ENCODE results near the gene IMPDH1. TPM values are rescaled to one million over a fixed set of nuclear protein-coding genes. Genes with fewer than 3 reads are reported as not detected.

The IMPDH1 gene
- total RNA-seq, 3 donors from 2014 or later = 31.8 to 68.8 (median 58.2) TPM

DNA sequence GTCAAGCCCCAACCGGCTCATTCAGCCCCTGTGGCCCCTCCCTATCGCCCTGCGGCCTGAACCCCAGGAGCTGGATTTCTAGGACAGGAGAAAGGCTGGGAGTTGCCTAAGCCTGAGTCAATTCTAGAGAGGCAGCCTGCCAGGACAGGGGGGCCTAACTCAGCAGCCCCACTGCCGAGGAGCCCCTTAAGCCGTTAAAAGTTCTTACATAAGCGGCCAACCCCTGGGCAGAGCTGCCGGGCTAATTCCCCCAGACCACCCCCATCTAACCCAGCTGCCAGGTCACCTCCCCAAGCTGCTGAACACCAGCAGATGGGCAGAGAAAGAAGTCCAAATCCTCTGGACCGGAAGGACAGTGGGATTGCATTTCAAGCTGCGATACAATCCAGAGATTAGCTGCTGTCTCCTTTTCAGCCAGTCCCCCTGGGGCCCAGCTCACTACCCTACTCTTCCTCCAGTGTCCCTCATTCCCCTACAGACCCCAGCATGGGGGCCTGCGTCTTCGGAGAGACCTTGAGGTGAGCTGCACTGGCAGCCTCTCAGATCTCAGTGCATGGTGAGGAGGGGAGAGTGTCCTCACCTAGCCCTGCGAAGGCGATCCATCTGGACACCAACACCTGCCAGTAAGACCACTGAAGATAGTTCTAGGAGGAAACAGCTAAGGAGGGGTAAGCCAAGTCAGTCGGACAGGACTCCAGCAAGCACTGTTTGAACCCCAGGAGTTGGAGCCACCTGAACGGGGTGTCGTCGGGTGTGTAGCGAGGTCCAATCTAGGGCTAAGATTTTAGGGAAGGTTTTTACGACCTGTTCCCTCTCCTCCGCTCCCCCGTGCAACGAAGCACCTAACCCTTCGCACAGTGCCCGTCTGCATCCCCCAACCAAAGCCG is 830 bp downstream of the IMPDH1 start:
- Histone ChIP-seq H3K4me3 (peak overlapping the region; percentile 66 to 78 (median 67)), H3K9me3 (no peaks in the 10 kb centered on the region), H3K27ac (peak overlapping the region; percentile 90 to 94), H3K27me3 (no peaks in the 10 kb centered on the region), H3K36me3 (no peaks in the 10 kb centered on the region), H3K4me1 (peaks cover 8 to 17% of the 10 kb centered on the region in 2 donors)
- TF ChIP-seq POLR2AphosphoS5 (IDR thresholded peaks at IDR 0.05) (no peak), POLR2A (IDR thresholded peaks at IDR 0.05) (no peak)
- TF ChIP-seq, protein P1, sequence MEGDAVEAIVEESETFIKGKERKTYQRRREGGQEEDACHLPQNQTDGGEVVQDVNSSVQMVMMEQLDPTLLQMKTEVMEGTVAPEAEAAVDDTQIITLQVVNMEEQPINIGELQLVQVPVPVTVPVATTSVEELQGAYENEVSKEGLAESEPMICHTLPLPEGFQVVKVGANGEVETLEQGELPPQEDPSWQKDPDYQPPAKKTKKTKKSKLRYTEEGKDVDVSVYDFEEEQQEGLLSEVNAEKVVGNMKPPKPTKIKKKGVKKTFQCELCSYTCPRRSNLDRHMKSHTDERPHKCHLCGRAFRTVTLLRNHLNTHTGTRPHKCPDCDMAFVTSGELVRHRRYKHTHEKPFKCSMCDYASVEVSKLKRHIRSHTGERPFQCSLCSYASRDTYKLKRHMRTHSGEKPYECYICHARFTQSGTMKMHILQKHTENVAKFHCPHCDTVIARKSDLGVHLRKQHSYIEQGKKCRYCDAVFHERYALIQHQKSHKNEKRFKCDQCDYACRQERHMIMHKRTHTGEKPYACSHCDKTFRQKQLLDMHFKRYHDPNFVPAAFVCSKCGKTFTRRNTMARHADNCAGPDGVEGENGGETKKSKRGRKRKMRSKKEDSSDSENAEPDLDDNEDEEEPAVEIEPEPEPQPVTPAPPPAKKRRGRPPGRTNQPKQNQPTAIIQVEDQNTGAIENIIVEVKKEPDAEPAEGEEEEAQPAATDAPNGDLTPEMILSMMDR (IDR thresholded peaks at IDR 0.05) = no peak
- intact Hi-C loops (cut with DNase I; ENCODE audit: low total_unique reads) = no loop called here
- no peak for DNase-seq (ENCODE audit: low spot score in 2 of 2)

DNA sequence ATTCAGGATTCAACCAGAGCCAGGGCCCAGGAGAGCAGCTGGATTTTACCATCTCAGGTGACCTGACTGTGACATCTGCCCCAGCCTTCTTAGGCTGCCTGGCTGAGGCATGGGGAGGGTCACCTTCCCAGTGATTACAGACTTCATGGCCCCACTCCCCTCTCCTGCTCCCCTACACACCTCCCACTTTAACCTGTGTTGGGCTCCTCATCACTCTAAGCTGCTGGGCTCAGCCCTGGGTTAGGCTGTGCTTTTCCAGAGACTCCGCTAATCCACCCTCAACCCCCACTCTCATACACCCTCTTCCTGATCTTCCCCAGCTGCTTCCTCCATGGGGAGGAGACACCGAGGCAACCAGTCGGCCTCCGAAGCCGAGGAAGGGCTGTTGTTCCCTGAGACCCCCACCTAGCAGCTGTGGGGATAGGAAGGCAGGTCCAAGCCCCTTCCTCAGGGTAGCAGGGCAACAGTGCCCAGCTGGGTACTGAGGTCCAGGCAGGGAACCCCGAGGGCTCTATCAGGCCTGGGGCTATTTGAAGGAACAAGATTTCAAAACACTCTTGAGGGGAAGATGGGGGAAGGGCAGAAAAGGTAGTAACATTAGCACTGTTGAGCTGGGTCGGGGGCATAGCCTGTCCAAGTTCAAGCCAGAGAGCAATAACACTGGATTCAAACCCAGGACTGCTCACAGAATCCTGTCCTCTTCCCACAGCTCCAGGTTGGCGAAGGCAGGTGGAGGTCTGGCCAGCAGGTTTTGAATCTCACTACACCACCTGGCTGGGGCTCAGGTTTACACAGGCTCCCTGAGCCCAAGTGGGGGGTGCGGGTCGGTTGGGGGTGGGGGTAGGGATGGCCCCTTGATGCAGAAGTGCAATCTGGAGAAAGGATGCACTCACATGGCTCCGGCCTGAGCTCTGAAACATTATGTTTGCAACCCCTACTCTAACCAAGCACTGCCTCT is 1.8 kb downstream of the IMPDH1 start:
- intact Hi-C loops (cut with DNase I; ENCODE audit: low total_unique reads) = no loop called here
- H3K27ac ChIP-seq = peak overlapping the region; percentile 90 to 94
- no peak for DNase-seq (ENCODE audit: low spot score in 2 of 2)
- H3K9me3 ChIP-seq = no peaks in the 10 kb centered on the region
- TF ChIP-seq POLR2A (IDR thresholded peaks at IDR 0.05) (no peak), POLR2AphosphoS5 (IDR thresholded peaks at IDR 0.05) (no peak)
- TF ChIP-seq, protein P1 (IDR thresholded peaks at IDR 0.05) = no peak
- H3K4me1 ChIP-seq = peaks cover 8 to 18% of the 10 kb centered on the region in 2 donors
- no peaks in the 10 kb centered on the region for H3K36me3 ChIP-seq
- peak overlapping the region in 2 of 3 donors; percentile 66 to 78 for H3K4me3 ChIP-seq
- H3K27me3 ChIP-seq = no peaks in the 10 kb centered on the region

DNA sequence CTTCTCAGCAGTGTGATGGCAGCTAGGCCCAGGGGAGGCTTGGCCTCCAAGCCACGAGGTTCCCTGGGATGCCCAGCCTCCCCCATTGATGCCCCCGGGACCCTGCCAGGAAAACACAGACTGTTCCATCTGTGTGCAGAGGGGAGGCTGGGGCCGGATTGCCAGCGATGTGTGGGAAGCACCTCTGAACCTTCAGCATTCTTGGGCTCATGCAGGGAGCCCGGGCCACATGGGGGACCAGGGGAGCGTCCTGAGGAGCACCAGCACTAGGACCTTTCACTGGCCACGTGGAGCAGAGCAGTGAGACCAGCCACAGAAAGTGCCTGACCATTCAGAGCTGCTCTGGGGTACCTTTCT is 2.6 kb downstream of the IMPDH1 start:
- Histone ChIP-seq H3K9me3 (no peaks in the 10 kb centered on the region), H3K27me3 (no peaks in the 10 kb centered on the region), H3K27ac (peak overlapping the region; percentile 29 to 94), H3K4me3 (no peak overlapping the region), H3K4me1 (peaks cover 8 to 18% of the 10 kb centered on the region in 2 donors), H3K36me3 (no peaks in the 10 kb centered on the region)
- DNase-seq (ENCODE audit: low spot score in 2 of 2) = no peak
- TF ChIP-seq, protein P1 (IDR thresholded peaks at IDR 0.05) = no peak
- TF ChIP-seq POLR2A (IDR thresholded peaks at IDR 0.05) (no peak), POLR2AphosphoS5 (IDR thresholded peaks at IDR 0.05) (no peak)
- intact Hi-C loops (cut with DNase I; ENCODE audit: low total_unique reads) = no loop called here

DNA sequence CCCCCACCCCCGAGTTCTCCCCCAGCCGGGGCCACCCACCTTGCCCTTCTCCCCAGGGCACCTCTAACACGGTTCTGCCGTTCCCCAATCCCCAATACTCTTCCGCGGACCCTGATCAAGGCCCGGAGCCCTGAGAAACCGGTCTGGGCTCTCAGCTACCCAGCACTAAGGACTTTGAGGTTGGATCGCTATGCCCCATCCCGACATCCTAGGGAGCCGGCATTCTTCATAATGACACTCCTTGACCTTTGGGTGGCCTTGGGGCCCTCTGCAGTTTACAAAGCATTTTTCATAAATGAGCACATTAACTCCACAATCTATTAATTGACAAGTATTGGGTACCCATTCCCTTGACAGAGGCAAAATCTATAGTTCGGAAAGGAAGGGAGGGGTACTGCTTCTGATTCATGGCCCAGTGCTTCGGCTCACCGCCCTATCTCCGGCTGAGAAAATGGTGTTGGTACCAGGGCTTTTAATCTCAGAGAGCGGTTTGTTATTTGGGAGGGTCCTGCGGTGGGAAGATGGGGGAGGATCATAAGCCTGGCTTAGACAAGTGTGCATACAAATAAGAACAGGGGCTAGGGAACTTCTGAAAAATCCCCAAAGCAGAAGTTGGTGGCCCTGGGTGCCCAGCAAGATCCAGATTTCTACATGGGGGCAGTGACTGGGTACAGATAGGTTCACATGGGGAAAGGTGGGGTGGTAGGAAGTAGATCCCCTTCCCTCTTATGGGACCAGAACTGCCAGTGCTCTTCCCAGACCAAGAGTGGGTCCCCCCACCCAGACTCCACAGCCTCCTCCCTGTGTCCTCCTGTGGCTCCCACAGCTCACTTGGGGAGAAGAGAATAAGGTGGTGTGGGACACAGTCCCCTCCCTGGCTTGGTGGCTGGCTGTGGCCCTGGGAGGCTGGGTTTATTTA is 3.2 kb downstream of the IMPDH1 start:
- Histone ChIP-seq H3K4me1 (peaks cover 8 to 18% of the 10 kb centered on the region in 2 donors), H3K36me3 (no peaks in the 10 kb centered on the region), H3K27ac (peak overlapping the region; percentile 29 to 94), H3K4me3 (peak overlapping the region; percentile 70 to 96 (median 81)), H3K27me3 (no peaks in the 10 kb centered on the region), H3K9me3 (no peaks in the 10 kb centered on the region)
- intact Hi-C loops (cut with DNase I; ENCODE audit: low total_unique reads) = no loop called here
- DNase-seq (ENCODE audit: low spot score in 2 of 2) = no peak
- TF ChIP-seq POLR2A (IDR thresholded peaks at IDR 0.05) (no peak), POLR2AphosphoS5 (IDR thresholded peaks at IDR 0.05) (no peak)
- TF ChIP-seq, protein P1 (IDR thresholded peaks at IDR 0.05) = no peak
